GM18511 (cell line): Measurements from ENCODE around the gene ZNF672.
"Not testable (repeated sequence)": the region's sequence is repeated elsewhere in the genome, so short reads cannot be mapped to it uniquely, and the experiment has no call there.

Source experiments
- ATAC-seq: cut with Tn5 transposase; IDR thresholded peaks from one replicate; pipeline ENCODE4 v1.9.1; 2021; ENCODE audit warnings: mild to moderate bottlenecking, moderate library complexity; ENCODE audit not compliant: unreplicated experiment

ZNF672 gene

DNA sequence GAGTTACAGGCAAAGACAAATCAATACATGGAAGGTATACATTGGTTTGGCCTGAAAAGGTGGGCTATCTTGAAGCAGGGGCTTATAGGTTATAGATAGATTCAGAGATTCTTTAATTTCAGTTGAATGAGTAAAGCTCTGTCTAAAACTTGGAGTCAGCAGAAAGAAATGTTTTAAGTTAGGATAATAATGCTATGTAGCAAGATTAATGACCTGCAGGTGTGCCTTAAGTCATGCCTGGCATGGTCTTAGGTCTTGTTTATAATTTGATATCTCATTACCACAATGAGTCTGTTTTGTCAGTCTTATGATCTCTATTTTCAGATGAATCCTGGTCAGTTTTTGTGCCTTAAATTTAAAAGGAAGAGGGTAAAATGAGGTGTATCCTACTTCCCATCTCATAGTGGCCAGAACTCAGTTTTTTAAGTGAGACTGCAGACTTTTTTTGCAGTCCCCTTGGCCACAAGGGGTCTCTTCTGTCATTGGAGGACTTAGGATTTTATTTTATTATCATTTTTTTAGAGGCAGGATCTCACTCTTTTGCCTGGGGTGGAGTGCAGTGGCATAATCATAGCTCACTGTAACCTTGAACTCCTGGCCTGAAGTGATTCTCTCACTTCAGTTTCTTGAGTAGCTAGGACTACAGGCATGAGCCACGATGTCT, 46.7 kb downstream of the ZNF672 start:
- ATAC-seq, result no peak

DNA sequence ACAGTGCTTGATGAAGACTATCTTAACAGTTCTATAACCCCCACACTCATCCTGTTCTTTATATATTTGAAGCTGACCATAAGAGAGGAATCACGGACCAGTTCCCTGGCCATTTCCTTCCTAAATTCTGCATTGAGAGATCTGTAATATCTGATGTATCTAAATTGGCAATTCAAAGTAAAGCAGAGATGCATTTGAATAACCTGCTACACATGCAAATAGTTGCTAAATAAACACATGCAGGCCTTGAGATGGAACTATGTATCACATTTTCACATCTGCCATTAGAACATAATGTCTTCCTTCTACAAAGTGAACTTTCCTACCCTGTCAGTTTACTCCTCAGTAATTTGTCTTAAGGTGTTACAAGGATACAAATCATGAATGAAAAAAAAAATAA, 47.6 kb downstream of the ZNF672 start:
- ATAC-seq, result no peak

DNA sequence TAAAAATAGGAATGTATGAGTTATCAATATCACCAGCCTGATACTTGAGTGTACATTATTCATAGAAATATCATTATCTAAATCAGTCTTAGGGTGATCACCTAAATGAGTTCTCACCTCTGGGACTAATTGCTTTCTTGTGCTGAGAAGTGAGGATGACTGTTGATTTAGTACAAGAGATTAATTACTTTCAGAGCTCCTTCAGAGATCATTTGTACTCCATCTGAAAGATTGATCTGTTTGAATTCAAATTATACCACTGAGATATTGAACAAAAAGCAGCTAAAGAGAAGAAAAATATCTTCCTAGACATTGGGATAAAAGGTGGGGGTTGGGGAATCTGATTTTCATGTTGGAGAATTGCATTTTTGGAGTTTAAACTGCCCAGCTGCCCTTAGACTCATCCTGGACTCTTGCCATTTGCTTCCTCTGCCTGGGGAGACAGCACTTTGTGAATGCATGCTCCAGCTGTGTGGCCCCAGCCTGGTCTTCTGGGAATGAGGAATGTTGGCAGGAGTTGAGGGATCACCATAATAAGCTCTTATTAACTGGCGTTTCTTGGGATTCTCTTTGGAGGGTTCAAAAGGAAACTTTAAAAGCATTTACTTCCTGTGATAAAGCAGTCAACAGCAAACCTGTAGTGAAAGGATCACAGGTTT, 48.3 kb downstream of the ZNF672 start:
- ATAC-seq, result no peak

DNA sequence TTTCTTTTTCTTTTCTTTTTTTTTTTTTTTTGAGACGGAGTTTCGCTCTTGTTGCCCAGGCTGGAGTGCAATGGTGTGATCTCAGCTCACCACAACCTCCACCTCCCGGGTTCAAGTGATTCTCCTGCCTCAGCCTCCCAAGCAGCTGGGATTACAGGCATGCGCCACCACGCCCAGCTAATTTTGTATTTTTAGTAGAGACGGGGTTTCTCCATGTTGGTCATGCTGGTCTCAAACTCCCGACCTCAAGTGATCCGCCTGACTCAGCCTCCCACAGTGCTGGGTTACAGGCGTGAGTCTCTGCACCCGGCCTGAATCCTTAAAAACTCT, 51.9 kb downstream of the ZNF672 start:
- ATAC-seq, result not testable (repeated sequence)

DNA sequence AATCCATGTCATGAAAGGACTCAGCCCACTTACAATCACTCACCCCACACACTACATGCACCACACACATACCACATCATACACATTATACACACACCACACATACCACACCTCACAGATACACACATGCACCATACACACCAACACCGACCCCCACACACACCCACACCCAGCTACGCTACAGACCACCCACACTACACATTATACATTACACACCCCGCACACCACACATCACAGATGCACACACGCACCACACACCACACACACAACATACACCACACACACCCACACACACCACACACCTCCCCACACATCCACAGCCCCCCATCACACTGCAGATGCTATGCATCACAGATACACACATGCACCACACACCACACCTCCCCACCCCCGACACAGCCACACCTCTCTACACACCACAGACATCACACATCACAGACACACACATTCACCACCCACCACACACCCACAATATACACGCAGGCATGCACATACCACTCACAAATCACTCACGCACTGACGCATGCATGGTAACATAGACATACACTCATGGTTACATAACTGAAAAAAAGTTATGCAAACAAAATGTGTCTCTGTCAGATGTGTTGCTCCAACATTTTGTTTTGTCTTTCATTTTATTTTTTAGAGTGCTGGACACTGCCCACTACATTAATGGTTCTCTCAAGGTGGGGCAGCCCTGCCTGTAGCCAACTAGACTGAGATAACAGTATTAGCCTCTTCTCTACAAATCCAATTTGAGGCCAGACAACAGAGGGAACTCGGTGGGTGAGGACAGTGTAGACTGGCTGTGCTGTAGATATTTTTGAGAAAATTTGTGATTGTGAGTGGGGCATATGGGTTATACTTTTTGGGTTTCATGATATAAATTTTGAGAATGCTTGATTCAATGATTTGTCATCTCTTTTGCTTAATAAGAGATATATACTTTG, 52.8 kb downstream of the ZNF672 start:
- ATAC-seq, result no peak

DNA sequence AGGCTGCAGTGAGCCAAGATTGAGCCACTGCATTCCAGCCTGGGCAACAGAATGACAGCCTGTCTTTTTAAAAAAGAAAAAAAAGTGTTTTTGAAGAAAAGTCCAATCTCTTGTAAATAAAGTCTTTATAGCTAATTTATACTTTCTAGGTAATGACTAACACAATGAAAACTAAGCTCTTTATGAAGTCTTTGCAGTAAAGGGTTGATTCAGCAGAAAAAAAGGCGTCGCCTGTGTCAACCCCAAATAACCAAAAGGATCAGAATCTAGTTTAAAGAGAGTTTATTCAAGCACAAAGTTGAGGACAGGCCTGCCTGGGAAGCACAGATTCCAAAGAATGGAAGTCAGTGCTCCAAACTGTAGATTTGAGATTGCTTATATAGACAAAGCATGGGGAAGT, 53.7 kb downstream of the ZNF672 start:
- no peak for ATAC-seq

DNA sequence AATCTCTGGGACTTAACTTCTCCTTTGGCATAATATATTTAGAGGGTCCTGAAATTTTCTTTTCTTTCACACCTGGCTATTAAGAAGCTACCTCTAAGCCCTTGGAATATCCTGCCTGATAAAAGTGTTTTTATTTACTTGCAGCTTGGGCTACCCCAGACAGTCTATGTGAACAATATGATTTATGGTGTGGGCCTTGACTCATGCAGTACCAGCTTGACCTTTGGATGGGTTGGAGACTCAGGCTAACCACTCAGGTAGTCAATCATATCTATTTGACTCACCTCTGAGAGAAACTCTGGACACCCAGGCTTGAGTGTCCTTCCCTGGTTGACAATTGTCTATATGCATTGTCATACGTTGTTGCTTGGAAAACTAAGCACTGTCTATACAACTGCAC, 54.6 kb downstream of the ZNF672 start:
- ATAC-seq, result no peak

DNA sequence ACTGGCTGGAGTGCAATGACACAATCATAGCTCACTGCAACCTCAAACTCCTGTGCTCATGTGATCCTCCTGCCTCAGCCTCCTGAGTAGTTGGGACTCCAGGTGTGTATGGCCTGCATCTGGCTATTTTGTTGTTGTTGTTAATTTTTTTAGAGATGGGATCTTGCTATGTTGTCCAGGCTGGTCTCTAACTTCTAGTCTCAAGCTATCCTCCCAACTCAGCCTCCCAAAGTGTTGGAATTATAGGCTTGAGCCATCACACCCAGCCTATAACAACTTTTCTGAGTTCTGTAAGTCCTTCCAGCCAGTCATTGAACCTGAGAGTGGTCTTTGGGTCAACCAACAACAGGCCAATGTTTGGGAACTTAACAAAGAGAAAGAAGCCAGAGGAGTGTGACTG, 56.8 kb downstream of the ZNF672 start:
- ATAC-seq, result no peak

DNA sequence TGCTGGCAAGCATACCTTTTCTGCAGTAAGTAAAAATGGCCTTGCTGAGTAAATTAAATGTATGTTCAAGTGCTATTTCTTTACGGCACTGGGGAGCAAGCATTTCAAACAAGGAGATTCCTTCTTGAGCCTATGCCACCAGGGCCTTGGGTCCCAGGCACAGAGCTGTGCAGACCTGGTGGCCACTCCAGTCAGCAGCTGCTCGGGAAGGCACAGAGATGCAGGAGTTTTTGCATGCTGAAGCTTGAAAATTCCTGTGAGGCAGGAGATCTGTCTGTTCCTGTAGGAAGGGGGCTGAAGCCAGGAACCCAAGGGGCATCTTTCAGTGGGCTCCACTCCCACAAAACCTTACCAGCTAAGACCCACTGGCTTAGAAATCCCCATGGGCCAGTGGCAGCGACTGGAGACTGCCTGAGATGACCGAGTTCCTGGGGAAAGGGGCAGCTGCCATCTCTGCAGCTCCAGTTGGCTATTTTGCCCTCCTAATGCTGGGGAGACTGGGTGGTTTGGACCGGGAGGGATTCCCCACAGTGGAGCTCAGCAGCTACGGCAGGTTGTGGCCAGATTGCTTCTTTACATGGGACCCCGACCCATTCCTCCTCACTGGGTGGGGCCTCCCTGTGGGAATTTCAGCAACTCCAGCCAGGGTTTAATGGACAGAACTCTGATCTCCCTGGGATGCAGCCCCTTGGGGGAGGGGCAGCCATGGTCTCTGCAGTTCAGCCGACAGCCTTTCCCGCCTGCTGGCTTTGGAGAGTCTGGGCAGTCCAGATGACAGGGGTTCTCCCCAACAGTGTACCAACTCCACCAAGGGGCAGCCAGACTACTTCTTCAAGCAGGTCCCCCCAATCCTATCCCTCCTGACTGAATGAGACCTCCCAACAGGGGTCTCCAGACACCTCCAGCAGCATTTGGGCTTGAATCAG, 59.7 kb downstream of the ZNF672 start:
- no peak for ATAC-seq
